Lung (tissue), 12 donors: ENCODE data around the gene ALDOB. TPM values are rescaled to one million over a fixed set of nuclear protein-coding genes. Genes with fewer than 3 reads are reported as not detected.

ENCODE experiments used
- ATAC-seq: fragments of 200-7000 bp; cut with Tn5 transposase; one replicate; pipeline ENCODE4 v1.9.1; 2020; ENCODE audit warnings: moderate number of reproducible peaks; ENCODE audit not compliant: insufficient read depth, low FRiP score
- DNase-seq, 3 donors: peaks; one replicate each; pipeline ENCODE4 v3.0.0-alpha.2; 2013 to 2017
- H3K27ac ChIP-seq, 2 donors: one replicate each; pipeline ENCODE4 v1.5.1; 2013; ENCODE audit warnings: mild to moderate bottlenecking in 2 of 2, moderate library complexity in 2 of 2, control low read depth in 1 of 2, inconsistent platforms in 1 of 2, low read depth in 1 of 2, low read length in 1 of 2
- H3K27me3 ChIP-seq, 3 donors: one replicate each; pipeline ENCODE4 v1.5.1; 2013; ENCODE audit warnings: low read length in 2 of 3; ENCODE audit not compliant: control insufficient read depth in 3 of 3, insufficient read depth in 3 of 3
- H3K36me3 ChIP-seq, 4 donors: one replicate each; pipeline ENCODE4 v1.5.1; 2013; ENCODE audit warnings: low read length in 4 of 4, mild to moderate bottlenecking in 1 of 4, moderate library complexity in 1 of 4; ENCODE audit not compliant: control insufficient read depth in 4 of 4, insufficient read depth in 4 of 4
- H3K4me1 ChIP-seq, 5 donors: one replicate each; pipeline ENCODE4 v1.5.1; 2013; ENCODE audit warnings: low read length in 5 of 5, mild to moderate bottlenecking in 2 of 5, moderate library complexity in 1 of 5; ENCODE audit not compliant: control insufficient read depth in 5 of 5, insufficient read depth in 5 of 5
- H3K4me3 ChIP-seq: one replicate; pipeline ENCODE4 v1.5.1; 2013; ENCODE audit warnings: mild to moderate bottlenecking, control low read depth, moderate library complexity
- H3K9ac ChIP-seq, 2 donors: one replicate each; pipeline ENCODE4 v1.5.1; 2013; ENCODE audit warnings: low read length in 2 of 2, control low read depth in 1 of 2; ENCODE audit not compliant: insufficient read depth in 1 of 2
- H3K9me3 ChIP-seq, 4 donors: one replicate each; pipeline ENCODE4 v1.5.1; 2013; ENCODE audit warnings: low read length in 3 of 4, mild to moderate bottlenecking in 1 of 4, moderate library complexity in 1 of 4; ENCODE audit not compliant: control insufficient read depth in 4 of 4, insufficient read depth in 3 of 4
- WGBS, 2 donors: extraction: QIAGEN DNeasy Blood & Tissue Kit; methylation state at CpG; one replicate each; pipeline ENCODE4 v1.1.7; 2013; 5-methylcytosine and 5-hydroxymethylcytosine counted together
- polyA plus RNA-seq, 2 donors: library from polyadenylated mRNA; stranded (reverse); fragments of 200-250 nt; gene quantifications; one replicate each; pipeline ENCODE4 v1.2.1, GENCODE V29; 2013
- total RNA-seq, 2 donors: library from RNA; depleted of rRNA in 1 of 2; stranded (reverse); fragments of >200 nt in 1 of 2; gene quantifications; one replicate each; pipeline ENCODE4 v1.2.1, GENCODE V29; 2014 to 2021
- TF ChIP-seq, protein P1 (sequence below): IDR thresholded peaks from 2 replicates; pipeline ENCODE4 v1.5.1; 2012; ENCODE audit warnings: mild to moderate bottlenecking; ENCODE audit errors: control extremely low read depth, extremely low read depth
- donor health status: control.
- donor health status: control.
- donor health status: Bipolar disorder and iron deficiency.
- donor health status: healthy.
- donor health status: DM: yes; HTN: yes; CAD: no.

The ALDOB gene
- total and polyA plus RNA-seq, 4 donors, result 0.06 to 1.1 (median 0.09) TPM; not detected in 1

DNA sequence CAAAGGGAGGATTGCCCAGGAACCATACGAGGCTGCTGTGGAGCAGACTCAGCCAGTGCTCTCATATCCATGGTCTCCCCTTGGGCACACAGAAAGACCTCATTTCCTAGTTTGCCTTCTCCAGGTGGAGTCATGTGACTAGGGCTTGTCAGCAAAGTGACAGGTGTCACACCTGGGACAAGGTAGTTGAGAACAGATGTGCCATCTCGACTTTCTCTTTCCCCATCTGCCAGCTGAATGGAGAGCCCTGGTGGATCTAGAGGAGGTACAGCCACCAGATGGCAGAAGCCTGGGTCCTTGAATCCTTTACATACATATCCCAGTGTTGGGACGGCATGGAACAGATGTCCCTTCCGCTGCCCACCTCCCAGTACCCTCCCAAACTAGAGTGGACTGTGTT, 42.9 kb upstream of the ALDOB start:
- WGBS, 2 donors, result 84 to 87% methylated on average over 4 of the region's 4 CpGs
- H3K27ac ChIP-seq, result no peak overlapping the region
- no peak for ATAC-seq
- H3K27me3 ChIP-seq, result no peaks in the 10 kb centered on the region
- peaks cover 0 to 2% (median 0%) of the 10 kb centered on the region in 4 donors for H3K9me3 ChIP-seq
- H3K9ac ChIP-seq, result no peak overlapping the region
- TF ChIP-seq, protein P1, sequence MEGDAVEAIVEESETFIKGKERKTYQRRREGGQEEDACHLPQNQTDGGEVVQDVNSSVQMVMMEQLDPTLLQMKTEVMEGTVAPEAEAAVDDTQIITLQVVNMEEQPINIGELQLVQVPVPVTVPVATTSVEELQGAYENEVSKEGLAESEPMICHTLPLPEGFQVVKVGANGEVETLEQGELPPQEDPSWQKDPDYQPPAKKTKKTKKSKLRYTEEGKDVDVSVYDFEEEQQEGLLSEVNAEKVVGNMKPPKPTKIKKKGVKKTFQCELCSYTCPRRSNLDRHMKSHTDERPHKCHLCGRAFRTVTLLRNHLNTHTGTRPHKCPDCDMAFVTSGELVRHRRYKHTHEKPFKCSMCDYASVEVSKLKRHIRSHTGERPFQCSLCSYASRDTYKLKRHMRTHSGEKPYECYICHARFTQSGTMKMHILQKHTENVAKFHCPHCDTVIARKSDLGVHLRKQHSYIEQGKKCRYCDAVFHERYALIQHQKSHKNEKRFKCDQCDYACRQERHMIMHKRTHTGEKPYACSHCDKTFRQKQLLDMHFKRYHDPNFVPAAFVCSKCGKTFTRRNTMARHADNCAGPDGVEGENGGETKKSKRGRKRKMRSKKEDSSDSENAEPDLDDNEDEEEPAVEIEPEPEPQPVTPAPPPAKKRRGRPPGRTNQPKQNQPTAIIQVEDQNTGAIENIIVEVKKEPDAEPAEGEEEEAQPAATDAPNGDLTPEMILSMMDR, result no peak
- no peak overlapping the region for H3K4me3 ChIP-seq
- peaks cover 1 to 10% (median 6%) of the 10 kb centered on the region in 4 donors for H3K36me3 ChIP-seq
- H3K4me1 ChIP-seq, result peaks cover 0 to 21% (median 0%) of the 10 kb centered on the region in 5 donors
- DNase-seq, result no peak

DNA sequence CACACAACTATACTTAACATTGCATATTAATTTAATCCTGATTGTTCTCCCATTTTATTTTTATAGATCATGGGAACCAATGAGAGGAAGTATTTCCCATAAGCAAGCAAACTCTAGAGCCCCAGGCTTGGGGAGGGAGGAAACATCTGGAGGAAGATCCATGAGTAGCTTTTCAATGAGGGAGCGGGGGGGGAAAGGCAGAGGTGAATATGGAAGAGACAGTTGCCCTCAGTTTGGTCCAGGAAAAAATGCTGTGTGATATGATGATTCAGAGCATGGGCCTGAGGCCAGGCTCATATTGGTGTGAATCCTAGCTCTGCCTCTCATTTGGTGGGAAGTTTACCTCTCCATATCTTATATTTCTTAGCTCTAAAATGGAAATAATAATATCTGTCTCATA, 42.2 kb upstream of the ALDOB start:
- ATAC-seq, result peak; percentile 13
- H3K9ac ChIP-seq, result no peak overlapping the region
- peaks cover 0 to 2% (median 0%) of the 10 kb centered on the region in 4 donors for H3K9me3 ChIP-seq
- no peaks in the 10 kb centered on the region for H3K27me3 ChIP-seq
- DNase-seq, result peak in 2 of 3 donors; percentile 15 to 30
- no peak overlapping the region for H3K4me3 ChIP-seq
- peaks cover 0 to 16% (median 0%) of the 10 kb centered on the region in 5 donors for H3K4me1 ChIP-seq
- peaks cover 1 to 10% (median 6%) of the 10 kb centered on the region in 4 donors for H3K36me3 ChIP-seq
- WGBS, 2 donors, result 63 to 80% methylated on average over 1 of the region's 1 CpG
- no peak overlapping the region for H3K27ac ChIP-seq
- TF ChIP-seq, protein P1, result no peak

DNA sequence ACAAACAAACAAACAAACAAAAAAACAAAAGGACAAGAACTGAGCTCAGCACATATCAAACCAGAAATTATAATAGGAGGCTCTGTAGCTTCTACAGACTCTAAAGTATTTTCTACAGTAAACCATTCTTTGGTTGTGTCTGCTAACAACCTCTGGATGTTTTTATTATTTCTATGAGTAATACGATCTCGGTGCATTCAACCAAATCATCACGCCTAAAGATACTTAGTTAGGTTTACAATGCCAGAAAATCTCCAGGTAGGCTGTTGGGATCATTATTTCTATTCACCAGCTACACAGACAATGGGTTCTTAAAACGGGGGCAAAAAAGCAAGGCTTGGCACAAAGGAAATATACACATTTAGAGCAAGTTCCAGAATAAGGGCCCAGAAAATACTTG, 41.6 kb upstream of the ALDOB start:
- Histone ChIP-seq H3K27ac (no peak overlapping the region), H3K9ac (no peak overlapping the region), H3K4me1 (peaks cover 0 to 16% (median 0%) of the 10 kb centered on the region in 5 donors), H3K36me3 (peaks cover 1 to 10% (median 6%) of the 10 kb centered on the region in 4 donors), H3K27me3 (no peaks in the 10 kb centered on the region), H3K9me3 (peaks cover 0 to 2% (median 0%) of the 10 kb centered on the region in 4 donors), H3K4me3 (no peak overlapping the region)
- ATAC-seq (no peak), DNase-seq (no peak)
- TF ChIP-seq, protein P1, result no peak
- 80 to 85% methylated on average over 4 of the region's 4 CpGs for WGBS, 2 donors

DNA sequence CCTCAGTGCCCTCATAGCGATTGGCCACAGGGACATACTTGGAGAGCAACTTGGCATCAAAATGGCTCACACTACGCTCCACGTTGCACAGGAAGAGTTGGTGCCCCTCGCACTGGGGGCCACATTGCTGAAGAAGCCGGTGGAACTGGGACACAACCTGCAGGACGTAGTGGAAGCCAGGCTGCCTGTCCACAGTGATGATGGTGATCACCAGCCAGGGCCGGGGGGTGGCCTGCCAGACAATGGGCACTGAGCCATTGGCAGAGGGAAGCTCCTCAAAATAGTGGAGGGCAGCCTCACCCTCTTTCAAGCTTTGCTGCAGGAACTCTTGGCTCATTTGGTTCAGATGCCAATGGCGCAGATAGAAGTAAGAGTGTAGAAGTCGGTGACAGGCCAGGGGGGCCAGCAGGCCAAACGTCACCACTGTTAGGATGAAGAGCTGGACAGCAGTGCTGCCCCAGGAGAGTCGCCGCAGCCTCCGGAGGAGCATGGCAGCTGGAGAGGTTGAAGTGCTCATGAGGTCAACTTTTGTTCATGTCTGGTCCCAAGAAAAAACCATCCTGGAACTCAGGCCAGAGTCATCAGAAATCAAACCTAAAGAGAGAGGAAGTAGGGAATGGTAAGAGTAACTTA, 41.1 kb upstream of the ALDOB start:
- peaks cover 1 to 10% (median 6%) of the 10 kb centered on the region in 4 donors for H3K36me3 ChIP-seq
- WGBS, 2 donors, result 94 to 95% methylated on average over 13 of the region's 13 CpGs
- H3K27ac ChIP-seq, result no peak overlapping the region
- no peak overlapping the region for H3K4me3 ChIP-seq
- peaks cover 0 to 2% (median 0%) of the 10 kb centered on the region in 4 donors for H3K9me3 ChIP-seq
- TF ChIP-seq, protein P1, result no peak
- ATAC-seq (no peak), DNase-seq (no peak)
- no peaks in the 10 kb centered on the region for H3K27me3 ChIP-seq
- H3K4me1 ChIP-seq, result peaks cover 0 to 13% (median 0%) of the 10 kb centered on the region in 5 donors
- no peak overlapping the region for H3K9ac ChIP-seq
